Measurements from ENCODE around the gene DNAJC11.
A peak's percentile ranks its signal among the peaks of the same experiment; 100 is the strongest.
"Not testable (repeated sequence)": the region's sequence is repeated elsewhere in the genome, so short reads cannot be mapped to it uniquely, and the experiment has no call there.

Gene DNAJC11

GRCh38 chr1:6601923-6602668 is 99.5 kb downstream of the DNAJC11 start:
- DNase-seq (ENCODE audit: extremely low read depth in 1 of 2, low read depth in 1 of 2) = no peak

GRCh38 chr1:6601049-6601922 is 100.3 kb downstream of the DNAJC11 start:
- DNase-seq (ENCODE audit: extremely low read depth in 1 of 2, low read depth in 1 of 2) = peak in 1 of 2 donors; percentile 88

- DNase-seq (ENCODE audit: extremely low read depth in 1 of 2, low read depth in 1 of 2) = no peak
These were observed 101.1 kb downstream of the DNAJC11 start for GRCh38 chr1:6600410-6601048.

- DNase-seq (ENCODE audit: extremely low read depth in 1 of 2, low read depth in 1 of 2) = not testable (repeated sequence)
These were observed 101.6 kb downstream of the DNAJC11 start for GRCh38 chr1:6599991-6600390.

- DNase-seq (ENCODE audit: extremely low read depth in 1 of 2, low read depth in 1 of 2) = peak in 1 of 2 donors; percentile 69
These were observed 102.3 kb downstream of the DNAJC11 start for GRCh38 chr1:6599141-6599975.

GRCh38 chr1:6597777-6598131 is 103.9 kb downstream of the DNAJC11 start:
- DNase-seq (ENCODE audit: extremely low read depth in 1 of 2, low read depth in 1 of 2) = no peak

GRCh38 chr1:6596886-6597776 is 104.5 kb downstream of the DNAJC11 start:
- DNase-seq (ENCODE audit: extremely low read depth in 1 of 2, low read depth in 1 of 2) = no peak

GRCh38 chr1:6596351-6596750 is 105.3 kb downstream of the DNAJC11 start:
- no peak for DNase-seq (ENCODE audit: extremely low read depth in 1 of 2, low read depth in 1 of 2)

- no peak for DNase-seq (ENCODE audit: extremely low read depth in 1 of 2, low read depth in 1 of 2)
These were observed 106.5 kb downstream of the DNAJC11 start for GRCh38 chr1:6594977-6595740.

GRCh38 chr1:6593810-6594209 is 107.8 kb downstream of the DNAJC11 start:
- no peak for DNase-seq (ENCODE audit: extremely low read depth in 1 of 2, low read depth in 1 of 2)

- DNase-seq (ENCODE audit: extremely low read depth in 1 of 2, low read depth in 1 of 2) = no peak
These were observed 108.6 kb downstream of the DNAJC11 start for GRCh38 chr1:6592865-6593593.

GRCh38 chr1:6592441-6592840 is 109.2 kb downstream of the DNAJC11 start:
- DNase-seq (ENCODE audit: extremely low read depth in 1 of 2, low read depth in 1 of 2) = no peak

GRCh38 chr1:6591644-6592043 is 110.0 kb downstream of the DNAJC11 start:
- DNase-seq (ENCODE audit: extremely low read depth in 1 of 2, low read depth in 1 of 2) = no peak

GRCh38 chr1:6591222-6591621 is 110.4 kb downstream of the DNAJC11 start:
- DNase-seq (ENCODE audit: extremely low read depth in 1 of 2, low read depth in 1 of 2) = no peak

- no peak for DNase-seq (ENCODE audit: extremely low read depth in 1 of 2, low read depth in 1 of 2)
These were observed 111.6 kb downstream of the DNAJC11 start for GRCh38 chr1:6590046-6590445.

GRCh38 chr1:6588893-6589520 is 112.6 kb downstream of the DNAJC11 start:
- no peak for DNase-seq (ENCODE audit: extremely low read depth in 1 of 2, low read depth in 1 of 2)

GRCh38 chr1:6588128-6588892 is 113.3 kb downstream of the DNAJC11 start:
- no peak for DNase-seq (ENCODE audit: extremely low read depth in 1 of 2, low read depth in 1 of 2)
